GM12878 (cell line): ENCODE measurements around the gene CCNDBP1. TPM values are rescaled to one million over a fixed set of nuclear protein-coding genes. Genes with fewer than 3 reads are reported as not detected.

Experiments
- BHLHE40 ChIP-seq, 2 experiments: fragments of 450-650 bp in 1 of 2; IDR thresholded peaks; 2 replicates each; pipeline ENCODE4 v1.6.1; 2011 to 2017; ENCODE audit warnings: low read depth in 2 of 2, borderline replicate concordance in 1 of 2, improper control_type of control experiment in 1 of 2, low read length in 1 of 2, mild to moderate bottlenecking in 1 of 2
- CEBPB ChIP-seq, 2 experiments: fragments of 150-350 bp in 1 of 2; IDR thresholded peaks; 2 replicates each; pipeline ENCODE4 v1.6.1; 2012 to 2014; ENCODE audit warnings: low read depth in 2 of 2, low read length in 2 of 2, borderline replicate concordance in 1 of 2, inconsistent platforms in 1 of 2
- CHD1 ChIP-seq: IDR thresholded peaks from 2 replicates; pipeline ENCODE4 v1.6.1; 2012; ENCODE audit warnings: low read depth, low read length, improper control_type of control experiment
- FOS ChIP-seq: IDR thresholded peaks from 3 replicates; pipeline ENCODE4 v1.6.1; 2011; ENCODE audit warnings: borderline replicate concordance; ENCODE audit not compliant: insufficient read length; ENCODE audit errors: extremely low read depth
- MTA3 ChIP-seq: IDR thresholded peaks from 2 replicates; pipeline ENCODE4 v1.6.1; 2012; ENCODE audit warnings: low read length, inconsistent platforms, borderline replicate concordance
- RB1 ChIP-seq: fragments of 450-650 bp; formaldehyde crosslinking; IDR thresholded peaks from 2 replicates; pipeline ENCODE4 v1.6.1; 2017; ENCODE audit warnings: mild to moderate bottlenecking, borderline replicate concordance
- RCOR1 ChIP-seq: conservative IDR thresholded peaks from 2 replicates; pipeline ENCODE4 v1.6.1; 2012; ENCODE audit warnings: low read depth, low read length, improper control_type of control experiment
- polyA plus RNA-seq, 11 experiments: library from polyadenylated mRNA; depleted of rRNA in 4 of 11; unstranded in 6 of 11; stranded (reverse) in 5 of 11; fragments of >200 nt; fragmentation: Nextera tagmentation in 4 of 11; fragmentation: Illumina TruSeq in 1 of 11; extraction: Ambion mirVana in 4 of 11; extraction: Trizol in 1 of 11; gene quantifications; 1 replicate in 1 of 11; 2 replicates in 10 of 11; pipeline versions ENCODE4 v1.2.1 to v1.2.3, GENCODE V29; 2011 to 2016; ENCODE audit warnings: inconsistent platforms in 2 of 11, missing spikeins in 2 of 11, low read depth in 1 of 11
- total RNA-seq, 4 experiments: library from RNA; depleted of rRNA in 3 of 4; stranded (reverse); fragments of >200 nt in 3 of 4; fragmentation: Illumina TruSeq in 1 of 4; extraction: Trizol in 1 of 4; gene quantifications; 2 replicates each; pipeline versions ENCODE4 v1.2.1 to v1.2.3, GENCODE V29; 2013 to 2021
- TF ChIP-seq, protein P1 (sequence below): fragments of 450-650 bp; formaldehyde crosslinking; IDR thresholded peaks from 2 replicates; pipeline ENCODE4 v1.4.0; 2022; ENCODE audit warnings: mild to moderate bottlenecking, moderate library complexity
- TF ChIP-seq, protein P2 (sequence below): fragments of 450-650 bp; IDR thresholded peaks from 2 replicates; pipeline ENCODE4 v1.6.1; 2017; ENCODE audit warnings: mild to moderate bottlenecking, moderate library complexity
- TF ChIP-seq, protein P3 (sequence below): IDR thresholded peaks from 2 replicates; pipeline ENCODE4 v1.6.1; 2012; ENCODE audit warnings: improper control_type of control experiment, low read depth, low read length; ENCODE audit not compliant: insufficient replicate concordance
- TF ChIP-seq, protein P4 (sequence below): IDR thresholded peaks from 2 replicates; pipeline ENCODE4 v1.6.1; 2012; ENCODE audit warnings: low read length, inconsistent platforms
- TF ChIP-seq, protein P5 (sequence below): IDR thresholded peaks from 2 replicates; pipeline ENCODE4 v1.6.1; 2012; ENCODE audit warnings: low read depth, low read length, improper control_type of control experiment

Gene CCNDBP1
- total and polyA plus RNA-seq, 10 of the 15 experiments (the other 5 are each of a cell fraction or from before 2014, with no cell fraction given): 30.1 to 86.7 (median 42.2) TPM

DNA sequence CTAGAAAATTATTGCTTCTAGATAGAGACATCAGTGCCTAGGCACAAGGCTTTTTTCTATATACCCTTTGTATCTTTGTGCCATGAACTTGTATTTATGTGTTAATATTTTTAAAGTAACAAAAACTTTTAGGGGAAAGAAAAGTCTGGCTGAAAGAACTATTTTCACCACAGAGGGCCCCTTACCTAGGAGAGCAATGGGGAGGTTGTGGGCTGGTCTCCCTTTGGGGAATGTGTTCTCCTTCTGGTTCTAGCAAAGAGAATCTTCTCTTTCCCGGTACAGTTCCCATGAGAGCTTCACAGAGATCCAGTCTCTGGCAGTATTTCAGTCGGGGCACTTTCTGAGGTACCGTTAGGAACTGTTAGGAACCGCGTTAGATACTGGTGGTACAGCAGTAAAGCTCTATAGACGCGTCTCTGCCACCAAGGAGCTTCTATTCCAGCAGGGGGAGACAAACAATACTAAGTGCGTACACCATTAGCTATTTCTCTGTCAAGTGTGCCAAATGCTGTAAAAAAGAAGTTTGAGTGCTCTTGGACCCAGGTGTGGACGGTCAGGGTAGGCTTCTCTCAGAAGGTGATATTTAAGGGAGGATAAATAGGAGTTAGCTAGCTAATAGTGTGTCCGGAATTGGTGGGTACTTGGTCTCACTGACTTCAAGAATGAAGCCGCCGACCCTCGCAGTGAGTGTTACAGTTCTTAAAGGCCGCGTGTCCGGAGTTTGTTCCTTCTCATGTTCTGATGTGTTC lies 40.2 kb downstream of the CCNDBP1 start (continued):
- TF ChIP-seq, protein P1, sequence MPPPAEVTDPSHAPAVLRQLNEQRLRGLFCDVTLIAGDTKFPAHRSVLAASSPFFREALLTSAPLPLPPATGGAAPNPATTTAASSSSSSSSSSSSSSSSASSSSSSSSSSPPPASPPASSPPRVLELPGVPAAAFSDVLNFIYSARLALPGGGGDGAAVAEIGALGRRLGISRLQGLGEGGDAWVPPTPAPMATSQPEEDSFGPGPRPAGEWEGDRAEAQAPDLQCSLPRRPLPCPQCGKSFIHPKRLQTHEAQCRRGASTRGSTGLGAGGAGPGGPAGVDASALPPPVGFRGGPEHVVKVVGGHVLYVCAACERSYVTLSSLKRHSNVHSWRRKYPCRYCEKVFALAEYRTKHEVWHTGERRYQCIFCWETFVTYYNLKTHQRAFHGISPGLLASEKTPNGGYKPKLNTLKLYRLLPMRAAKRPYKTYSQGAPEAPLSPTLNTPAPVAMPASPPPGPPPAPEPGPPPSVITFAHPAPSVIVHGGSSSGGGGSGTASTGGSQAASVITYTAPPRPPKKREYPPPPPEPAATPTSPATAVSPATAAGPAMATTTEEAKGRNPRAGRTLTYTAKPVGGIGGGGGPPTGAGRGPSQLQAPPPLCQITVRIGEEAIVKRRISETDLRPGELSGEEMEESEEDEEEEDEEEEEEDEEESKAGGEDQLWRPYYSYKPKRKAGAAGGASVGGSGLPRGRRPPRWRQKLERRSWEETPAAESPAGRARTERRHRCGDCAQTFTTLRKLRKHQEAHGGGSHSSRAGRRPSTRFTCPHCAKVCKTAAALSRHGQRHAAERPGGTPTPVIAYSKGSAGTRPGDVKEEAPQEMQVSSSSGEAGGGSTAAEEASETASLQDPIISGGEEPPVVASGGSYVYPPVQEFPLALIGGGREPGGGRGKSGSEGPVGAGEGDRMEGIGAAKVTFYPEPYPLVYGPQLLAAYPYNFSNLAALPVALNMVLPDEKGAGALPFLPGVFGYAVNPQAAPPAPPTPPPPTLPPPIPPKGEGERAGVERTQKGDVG (CRISPR knock-in tag): no peak
- TF ChIP-seq, protein P2, sequence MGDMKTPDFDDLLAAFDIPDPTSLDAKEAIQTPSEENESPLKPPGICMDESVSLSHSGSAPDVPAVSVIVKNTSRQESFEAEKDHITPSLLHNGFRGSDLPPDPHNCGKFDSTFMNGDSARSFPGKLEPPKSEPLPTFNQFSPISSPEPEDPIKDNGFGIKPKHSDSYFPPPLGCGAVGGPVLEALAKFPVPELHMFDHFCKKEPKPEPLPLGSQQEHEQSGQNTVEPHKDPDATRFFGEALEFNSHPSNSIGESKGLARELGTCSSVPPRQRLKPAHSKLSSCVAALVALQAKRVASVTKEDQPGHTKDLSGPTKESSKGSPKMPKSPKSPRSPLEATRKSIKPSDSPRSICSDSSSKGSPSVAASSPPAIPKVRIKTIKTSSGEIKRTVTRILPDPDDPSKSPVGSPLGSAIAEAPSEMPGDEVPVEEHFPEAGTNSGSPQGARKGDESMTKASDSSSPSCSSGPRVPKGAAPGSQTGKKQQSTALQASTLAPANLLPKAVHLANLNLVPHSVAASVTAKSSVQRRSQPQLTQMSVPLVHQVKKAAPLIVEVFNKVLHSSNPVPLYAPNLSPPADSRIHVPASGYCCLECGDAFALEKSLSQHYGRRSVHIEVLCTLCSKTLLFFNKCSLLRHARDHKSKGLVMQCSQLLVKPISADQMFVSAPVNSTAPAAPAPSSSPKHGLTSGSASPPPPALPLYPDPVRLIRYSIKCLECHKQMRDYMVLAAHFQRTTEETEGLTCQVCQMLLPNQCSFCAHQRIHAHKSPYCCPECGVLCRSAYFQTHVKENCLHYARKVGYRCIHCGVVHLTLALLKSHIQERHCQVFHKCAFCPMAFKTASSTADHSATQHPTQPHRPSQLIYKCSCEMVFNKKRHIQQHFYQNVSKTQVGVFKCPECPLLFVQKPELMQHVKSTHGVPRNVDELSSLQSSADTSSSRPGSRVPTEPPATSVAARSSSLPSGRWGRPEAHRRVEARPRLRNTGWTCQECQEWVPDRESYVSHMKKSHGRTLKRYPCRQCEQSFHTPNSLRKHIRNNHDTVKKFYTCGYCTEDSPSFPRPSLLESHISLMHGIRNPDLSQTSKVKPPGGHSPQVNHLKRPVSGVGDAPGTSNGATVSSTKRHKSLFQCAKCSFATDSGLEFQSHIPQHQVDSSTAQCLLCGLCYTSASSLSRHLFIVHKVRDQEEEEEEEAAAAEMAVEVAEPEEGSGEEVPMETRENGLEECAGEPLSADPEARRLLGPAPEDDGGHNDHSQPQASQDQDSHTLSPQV: 0 out of 2 replicates have a peak, but pooled peaks have one; percentile 59
- TF ChIP-seq RCOR1 (no peak), MTA3 (no peak), CEBPB (IDR thresholded peaks at IDR 0.05; ENCODE audit: borderline replicate concordance in 1 of 2, low read depth in 2 of 2, low read length in 2 of 2) (no peak), BHLHE40 (IDR thresholded peaks at IDR 0.05; ENCODE audit: borderline replicate concordance in 1 of 2, low read depth in 2 of 2, low read length in 1 of 2) (peak in 1 of 2 experiments; percentile 27; a peak in 1 of 4 replicates), CHD1 (no peak), FOS (no peak), RB1 (peak; percentile 81; the same call in 1 of the 2 replicates)
- TF ChIP-seq, protein P3, sequence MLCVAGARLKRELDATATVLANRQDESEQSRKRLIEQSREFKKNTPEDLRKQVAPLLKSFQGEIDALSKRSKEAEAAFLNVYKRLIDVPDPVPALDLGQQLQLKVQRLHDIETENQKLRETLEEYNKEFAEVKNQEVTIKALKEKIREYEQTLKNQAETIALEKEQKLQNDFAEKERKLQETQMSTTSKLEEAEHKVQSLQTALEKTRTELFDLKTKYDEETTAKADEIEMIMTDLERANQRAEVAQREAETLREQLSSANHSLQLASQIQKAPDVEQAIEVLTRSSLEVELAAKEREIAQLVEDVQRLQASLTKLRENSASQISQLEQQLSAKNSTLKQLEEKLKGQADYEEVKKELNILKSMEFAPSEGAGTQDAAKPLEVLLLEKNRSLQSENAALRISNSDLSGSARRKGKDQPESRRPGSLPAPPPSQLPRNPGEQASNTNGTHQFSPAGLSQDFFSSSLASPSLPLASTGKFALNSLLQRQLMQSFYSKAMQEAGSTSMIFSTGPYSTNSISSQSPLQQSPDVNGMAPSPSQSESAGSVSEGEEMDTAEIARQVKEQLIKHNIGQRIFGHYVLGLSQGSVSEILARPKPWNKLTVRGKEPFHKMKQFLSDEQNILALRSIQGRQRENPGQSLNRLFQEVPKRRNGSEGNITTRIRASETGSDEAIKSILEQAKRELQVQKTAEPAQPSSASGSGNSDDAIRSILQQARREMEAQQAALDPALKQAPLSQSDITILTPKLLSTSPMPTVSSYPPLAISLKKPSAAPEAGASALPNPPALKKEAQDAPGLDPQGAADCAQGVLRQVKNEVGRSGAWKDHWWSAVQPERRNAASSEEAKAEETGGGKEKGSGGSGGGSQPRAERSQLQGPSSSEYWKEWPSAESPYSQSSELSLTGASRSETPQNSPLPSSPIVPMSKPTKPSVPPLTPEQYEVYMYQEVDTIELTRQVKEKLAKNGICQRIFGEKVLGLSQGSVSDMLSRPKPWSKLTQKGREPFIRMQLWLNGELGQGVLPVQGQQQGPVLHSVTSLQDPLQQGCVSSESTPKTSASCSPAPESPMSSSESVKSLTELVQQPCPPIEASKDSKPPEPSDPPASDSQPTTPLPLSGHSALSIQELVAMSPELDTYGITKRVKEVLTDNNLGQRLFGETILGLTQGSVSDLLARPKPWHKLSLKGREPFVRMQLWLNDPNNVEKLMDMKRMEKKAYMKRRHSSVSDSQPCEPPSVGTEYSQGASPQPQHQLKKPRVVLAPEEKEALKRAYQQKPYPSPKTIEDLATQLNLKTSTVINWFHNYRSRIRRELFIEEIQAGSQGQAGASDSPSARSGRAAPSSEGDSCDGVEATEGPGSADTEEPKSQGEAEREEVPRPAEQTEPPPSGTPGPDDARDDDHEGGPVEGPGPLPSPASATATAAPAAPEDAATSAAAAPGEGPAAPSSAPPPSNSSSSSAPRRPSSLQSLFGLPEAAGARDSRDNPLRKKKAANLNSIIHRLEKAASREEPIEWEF: no peak
- TF ChIP-seq, protein P4, sequence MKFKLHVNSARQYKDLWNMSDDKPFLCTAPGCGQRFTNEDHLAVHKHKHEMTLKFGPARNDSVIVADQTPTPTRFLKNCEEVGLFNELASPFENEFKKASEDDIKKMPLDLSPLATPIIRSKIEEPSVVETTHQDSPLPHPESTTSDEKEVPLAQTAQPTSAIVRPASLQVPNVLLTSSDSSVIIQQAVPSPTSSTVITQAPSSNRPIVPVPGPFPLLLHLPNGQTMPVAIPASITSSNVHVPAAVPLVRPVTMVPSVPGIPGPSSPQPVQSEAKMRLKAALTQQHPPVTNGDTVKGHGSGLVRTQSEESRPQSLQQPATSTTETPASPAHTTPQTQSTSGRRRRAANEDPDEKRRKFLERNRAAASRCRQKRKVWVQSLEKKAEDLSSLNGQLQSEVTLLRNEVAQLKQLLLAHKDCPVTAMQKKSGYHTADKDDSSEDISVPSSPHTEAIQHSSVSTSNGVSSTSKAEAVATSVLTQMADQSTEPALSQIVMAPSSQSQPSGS: no peak
- TF ChIP-seq, protein P5, sequence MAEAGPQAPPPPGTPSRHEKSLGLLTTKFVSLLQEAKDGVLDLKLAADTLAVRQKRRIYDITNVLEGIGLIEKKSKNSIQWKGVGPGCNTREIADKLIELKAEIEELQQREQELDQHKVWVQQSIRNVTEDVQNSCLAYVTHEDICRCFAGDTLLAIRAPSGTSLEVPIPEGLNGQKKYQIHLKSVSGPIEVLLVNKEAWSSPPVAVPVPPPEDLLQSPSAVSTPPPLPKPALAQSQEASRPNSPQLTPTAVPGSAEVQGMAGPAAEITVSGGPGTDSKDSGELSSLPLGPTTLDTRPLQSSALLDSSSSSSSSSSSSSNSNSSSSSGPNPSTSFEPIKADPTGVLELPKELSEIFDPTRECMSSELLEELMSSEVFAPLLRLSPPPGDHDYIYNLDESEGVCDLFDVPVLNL: no peak
